Parathyroid adenoma (tissue), 2 donors: ENCODE data around the gene IFI16.

Source experiments
- H2AFZ ChIP-seq: fragments of 300-600 bp; sonication (generic); one replicate; pipeline ENCODE4 v1.7.0; 2017; ENCODE audit warnings: antibody characterized with exemption, mild to moderate bottlenecking
- H3K27ac ChIP-seq: fragments of 300-600 bp; sonication (generic); one replicate; pipeline ENCODE4 v1.7.0; 2017
- H3K27me3 ChIP-seq: fragments of 300-600 bp; sonication (generic); one replicate; pipeline ENCODE4 v1.7.0; 2017; ENCODE audit warnings: low read length; ENCODE audit not compliant: control insufficient read depth, insufficient read depth
- H3K36me3 ChIP-seq: fragments of 300-600 bp; sonication (generic); one replicate; pipeline ENCODE4 v1.7.0; 2017; ENCODE audit warnings: low read length; ENCODE audit not compliant: control insufficient read depth, insufficient read depth
- H3K4me1 ChIP-seq: fragments of 300-600 bp; sonication (generic); one replicate; pipeline ENCODE4 v1.7.0; 2017; ENCODE audit warnings: control low read depth
- H3K4me2 ChIP-seq: fragments of 300-600 bp; sonication (generic); one replicate; pipeline ENCODE4 v1.7.0; 2017; ENCODE audit warnings: low read length
- H3K4me3 ChIP-seq: fragments of 300-600 bp; sonication (generic); one replicate; pipeline ENCODE4 v1.7.0; 2017; ENCODE audit warnings: low read depth, low read length
- H3K79me2 ChIP-seq: fragments of 300-600 bp; sonication (generic); one replicate; pipeline ENCODE4 v1.7.0; 2017; ENCODE audit warnings: control low read depth
- H3K9ac ChIP-seq: fragments of 300-600 bp; sonication (generic); one replicate; pipeline ENCODE4 v1.7.0; 2017; ENCODE audit warnings: mild to moderate bottlenecking
- H3K9me3 ChIP-seq: fragments of 300-600 bp; sonication (generic); one replicate; pipeline ENCODE4 v1.7.0; 2017; ENCODE audit warnings: low read length; ENCODE audit not compliant: control insufficient read depth
- TF ChIP-seq, protein P1 (sequence below): fragments of 300-600 bp; sonication (generic); IDR thresholded peaks from one replicate; pipeline ENCODE4 v1.7.0; 2017; ENCODE audit warnings: antibody characterized with exemption, mild to moderate bottlenecking
- donor health status: primary hyperparathyroidism.

Gene IFI16

DNA sequence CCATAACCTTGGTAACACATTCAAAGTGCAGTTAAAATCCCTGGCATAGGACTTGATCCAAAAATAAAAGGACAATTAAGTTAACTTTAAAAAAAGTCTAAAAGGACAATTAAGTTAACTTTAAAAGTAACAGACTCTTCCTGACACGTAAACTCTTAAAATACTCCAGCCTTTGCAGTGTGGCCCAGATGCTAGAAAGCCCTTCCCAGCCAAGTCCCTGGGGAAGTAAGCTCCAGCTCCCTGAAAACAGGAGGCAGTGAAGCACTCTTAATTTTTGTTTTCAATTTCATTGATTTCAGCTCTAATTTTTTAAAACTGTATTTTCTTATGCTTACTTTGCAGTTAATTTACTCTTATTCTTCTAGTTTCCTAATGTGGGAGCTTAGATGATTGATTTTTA, 71.9 kb downstream of the IFI16 start:
- TF ChIP-seq, protein P1, sequence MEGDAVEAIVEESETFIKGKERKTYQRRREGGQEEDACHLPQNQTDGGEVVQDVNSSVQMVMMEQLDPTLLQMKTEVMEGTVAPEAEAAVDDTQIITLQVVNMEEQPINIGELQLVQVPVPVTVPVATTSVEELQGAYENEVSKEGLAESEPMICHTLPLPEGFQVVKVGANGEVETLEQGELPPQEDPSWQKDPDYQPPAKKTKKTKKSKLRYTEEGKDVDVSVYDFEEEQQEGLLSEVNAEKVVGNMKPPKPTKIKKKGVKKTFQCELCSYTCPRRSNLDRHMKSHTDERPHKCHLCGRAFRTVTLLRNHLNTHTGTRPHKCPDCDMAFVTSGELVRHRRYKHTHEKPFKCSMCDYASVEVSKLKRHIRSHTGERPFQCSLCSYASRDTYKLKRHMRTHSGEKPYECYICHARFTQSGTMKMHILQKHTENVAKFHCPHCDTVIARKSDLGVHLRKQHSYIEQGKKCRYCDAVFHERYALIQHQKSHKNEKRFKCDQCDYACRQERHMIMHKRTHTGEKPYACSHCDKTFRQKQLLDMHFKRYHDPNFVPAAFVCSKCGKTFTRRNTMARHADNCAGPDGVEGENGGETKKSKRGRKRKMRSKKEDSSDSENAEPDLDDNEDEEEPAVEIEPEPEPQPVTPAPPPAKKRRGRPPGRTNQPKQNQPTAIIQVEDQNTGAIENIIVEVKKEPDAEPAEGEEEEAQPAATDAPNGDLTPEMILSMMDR = no peak
- no peaks in the 10 kb centered on the region for H3K36me3 ChIP-seq
- no peak overlapping the region for H3K4me2 ChIP-seq
- H3K9me3 ChIP-seq = no peaks in the 10 kb centered on the region
- H3K27ac ChIP-seq = no peak overlapping the region
- H3K4me1 ChIP-seq = no peaks in the 10 kb centered on the region
- H3K4me3 ChIP-seq = no peak overlapping the region
- no peak overlapping the region for H3K9ac ChIP-seq
- H3K79me2 ChIP-seq = no peaks in the 10 kb centered on the region
- no peak overlapping the region for H2AFZ ChIP-seq
- no peaks in the 10 kb centered on the region for H3K27me3 ChIP-seq

DNA sequence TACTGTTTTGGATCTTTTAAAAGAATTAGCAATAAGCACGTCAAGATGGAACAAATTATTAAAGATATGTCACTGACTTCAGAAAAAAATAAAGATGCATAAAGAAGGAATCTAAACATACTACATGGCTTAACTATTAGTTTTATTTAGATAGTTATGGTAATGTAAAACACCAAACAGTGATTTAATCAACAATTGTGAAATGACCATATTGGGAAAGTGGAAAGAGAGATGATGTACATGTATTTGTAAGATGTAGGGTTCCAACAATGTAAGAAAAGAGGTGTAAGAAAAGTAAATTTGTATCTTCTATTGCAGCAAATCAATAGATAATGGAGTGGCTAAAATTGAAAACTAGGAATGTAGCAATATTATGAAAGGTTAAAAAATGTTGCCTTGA, 73.3 kb downstream of the IFI16 start:
- Histone ChIP-seq H3K36me3 (no peaks in the 10 kb centered on the region), H3K4me2 (no peak overlapping the region), H3K9me3 (no peaks in the 10 kb centered on the region), H3K9ac (no peak overlapping the region), H3K4me3 (no peak overlapping the region), H3K4me1 (no peaks in the 10 kb centered on the region), H3K27ac (no peak overlapping the region), H2AFZ (no peak overlapping the region), H3K27me3 (no peaks in the 10 kb centered on the region), H3K79me2 (no peaks in the 10 kb centered on the region)
- TF ChIP-seq, protein P1 = no peak

DNA sequence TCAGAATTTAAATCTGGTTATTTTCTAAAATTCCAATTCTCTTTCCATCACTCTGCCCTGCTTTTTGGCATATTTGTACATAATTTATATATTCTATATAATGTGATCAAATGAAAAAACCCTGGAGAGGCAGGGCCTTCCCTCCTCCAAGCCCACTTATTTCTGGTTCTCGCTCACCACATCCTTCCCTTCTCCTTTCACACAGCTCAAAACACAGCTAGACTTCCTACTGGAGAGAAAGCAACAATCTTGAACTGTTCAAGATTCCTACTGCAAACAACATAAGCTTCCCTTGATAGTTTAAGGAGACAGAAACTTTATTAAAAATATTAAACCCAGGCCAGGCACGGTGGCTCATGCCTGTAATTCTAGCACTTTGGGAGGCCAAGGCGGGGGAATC, 74.4 kb downstream of the IFI16 start:
- TF ChIP-seq, protein P1 = no peak
- Histone ChIP-seq H3K36me3 (no peaks in the 10 kb centered on the region), H3K27ac (no peak overlapping the region), H3K4me3 (no peak overlapping the region), H3K79me2 (no peaks in the 10 kb centered on the region), H3K9ac (no peak overlapping the region), H3K27me3 (no peaks in the 10 kb centered on the region), H3K4me2 (no peak overlapping the region), H3K4me1 (no peaks in the 10 kb centered on the region), H3K9me3 (no peaks in the 10 kb centered on the region), H2AFZ (no peak overlapping the region)

DNA sequence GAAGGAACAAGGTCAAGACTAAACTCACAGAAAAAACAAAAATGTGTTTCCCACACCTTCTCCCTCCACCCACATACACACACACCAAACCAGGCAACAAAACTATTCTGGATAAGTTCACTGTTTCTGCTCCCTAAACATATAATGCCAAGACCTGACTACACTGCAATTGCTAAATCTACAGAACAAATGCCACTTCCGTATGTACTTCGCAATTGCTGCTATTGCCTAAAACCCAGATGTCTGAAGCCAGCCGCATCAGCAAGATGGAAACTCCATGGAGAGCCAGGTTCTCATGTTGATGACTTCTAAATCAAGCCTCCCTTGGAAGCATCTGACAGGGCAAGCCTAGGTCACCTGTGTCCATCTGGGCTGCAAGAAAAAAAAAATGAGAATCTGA, 75.2 kb downstream of the IFI16 start:
- TF ChIP-seq, protein P1 = no peak
- Histone ChIP-seq H3K4me1 (no peaks in the 10 kb centered on the region), H2AFZ (no peak overlapping the region), H3K4me2 (no peak overlapping the region), H3K79me2 (no peaks in the 10 kb centered on the region), H3K4me3 (no peak overlapping the region), H3K9ac (no peak overlapping the region), H3K36me3 (no peaks in the 10 kb centered on the region), H3K27ac (no peak overlapping the region), H3K9me3 (no peaks in the 10 kb centered on the region), H3K27me3 (no peaks in the 10 kb centered on the region)

DNA sequence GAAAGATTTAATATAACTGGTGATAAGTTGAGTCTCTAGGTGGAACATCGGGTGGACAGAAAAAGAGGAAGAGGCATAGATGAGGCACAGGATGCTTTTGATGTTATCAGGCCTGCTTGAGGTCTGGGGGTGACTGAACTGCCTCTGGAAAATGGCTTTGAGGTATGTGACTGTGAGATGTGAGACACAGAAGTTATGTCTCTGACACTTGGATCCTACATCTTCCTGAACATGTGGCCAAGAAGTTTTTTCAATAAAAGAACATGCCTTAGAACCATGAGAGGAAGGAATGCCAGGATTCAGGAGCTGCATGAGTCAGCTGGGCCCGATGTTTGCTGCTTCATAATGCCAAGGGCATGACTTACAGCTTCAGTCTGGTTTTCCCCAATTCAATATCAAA, 78.3 kb downstream of the IFI16 start:
- H3K79me2 ChIP-seq = no peaks in the 10 kb centered on the region
- no peak overlapping the region for H2AFZ ChIP-seq
- no peak overlapping the region for H3K4me2 ChIP-seq
- H3K9ac ChIP-seq = no peak overlapping the region
- no peaks in the 10 kb centered on the region for H3K27me3 ChIP-seq
- no peak overlapping the region for H3K4me3 ChIP-seq
- no peaks in the 10 kb centered on the region for H3K9me3 ChIP-seq
- no peaks in the 10 kb centered on the region for H3K36me3 ChIP-seq
- no peaks in the 10 kb centered on the region for H3K4me1 ChIP-seq
- TF ChIP-seq, protein P1 = no peak
- H3K27ac ChIP-seq = no peak overlapping the region
